Prostate gland (tissue), 2 donors: Measurements from ENCODE around the gene FAM3B. TPM values are rescaled to one million over a fixed set of nuclear protein-coding genes. Genes with fewer than 3 reads are reported as not detected.
"Not testable (repeated sequence)": the region's sequence is repeated elsewhere in the genome, so short reads cannot be mapped to it uniquely, and the experiment has no call there.

Experiments used
- DNase-seq: peaks from one replicate; pipeline ENCODE4 v3.0.0-alpha.2; 2019; ENCODE audit warnings: low spot score
- H3K27ac ChIP-seq, 2 donors: fragments of 200-600 bp; sonication (generic); 2 replicates each; pipeline ENCODE4 v1.5.1; 2017 to 2019
- H3K27me3 ChIP-seq: fragments of 200-600 bp; sonication (generic); replicated peaks from 2 replicates; pipeline ENCODE4 v1.5.1; 2019; ENCODE audit not compliant: insufficient read depth
- H3K36me3 ChIP-seq, 2 donors: fragments of 200-600 bp; sonication (generic); 1 replicate in 1 of 2; 2 replicates in 1 of 2; pipeline versions ENCODE4 v1.5.1 to v1.8.1; 2017 to 2019
- H3K4me1 ChIP-seq: fragments of 200-600 bp; sonication (generic); replicated peaks from 2 replicates; pipeline ENCODE4 v1.5.1; 2019
- H3K4me3 ChIP-seq, 2 donors: fragments of 200-600 bp; sonication (generic); 2 replicates each; pipeline ENCODE4 v1.5.1; 2017 to 2019
- H3K9me3 ChIP-seq: fragments of 200-600 bp; sonication (generic); 2 replicates; pipeline ENCODE4 v1.5.1; 2017
- CTCF ChIP-seq, 4 experiments: fragments of 200-600 bp in 2 of 4; fragments of 450-650 bp in 2 of 4; sonication (generic) in 2 of 4; IDR thresholded peaks; 1 replicate in 3 of 4; 2 replicates in 1 of 4; pipeline ENCODE4 v1.5.1; 2016 to 2019; ENCODE audit warnings: antibody characterized with exemption in 4 of 4, mild to moderate bottlenecking in 2 of 4, moderate library complexity in 2 of 4
- POLR2A ChIP-seq: fragments of 450-650 bp; IDR thresholded peaks from one replicate; pipeline ENCODE4 v1.6.1; 2016; ENCODE audit warnings: antibody characterized with exemption, mild to moderate bottlenecking
- POLR2AphosphoS5 ChIP-seq: sonication (generic); formaldehyde crosslinking; IDR thresholded peaks from one replicate; pipeline ENCODE4 v1.6.1; 2017; ENCODE audit warnings: antibody characterized with exemption
- WGBS: methylation state at CpG from one replicate; pipeline ENCODE4 v1.1.5; 2018; 5-methylcytosine and 5-hydroxymethylcytosine counted together
- intact Hi-C: fragments of 100-400 bp; cut with DNase I; formaldehyde crosslinking; loops from one replicate; pipeline ENCODE4 v1.14.2; 2022
- total RNA-seq, 2 donors: library from RNA; depleted of rRNA; stranded (reverse); fragments of >200 nt; gene quantifications; one replicate each; pipeline ENCODE4 v1.1.0, GENCODE V29; 2016

Gene FAM3B
- total RNA-seq, 2 donors from 2014 or later, result 19.4 to 63.6 TPM

DNA sequence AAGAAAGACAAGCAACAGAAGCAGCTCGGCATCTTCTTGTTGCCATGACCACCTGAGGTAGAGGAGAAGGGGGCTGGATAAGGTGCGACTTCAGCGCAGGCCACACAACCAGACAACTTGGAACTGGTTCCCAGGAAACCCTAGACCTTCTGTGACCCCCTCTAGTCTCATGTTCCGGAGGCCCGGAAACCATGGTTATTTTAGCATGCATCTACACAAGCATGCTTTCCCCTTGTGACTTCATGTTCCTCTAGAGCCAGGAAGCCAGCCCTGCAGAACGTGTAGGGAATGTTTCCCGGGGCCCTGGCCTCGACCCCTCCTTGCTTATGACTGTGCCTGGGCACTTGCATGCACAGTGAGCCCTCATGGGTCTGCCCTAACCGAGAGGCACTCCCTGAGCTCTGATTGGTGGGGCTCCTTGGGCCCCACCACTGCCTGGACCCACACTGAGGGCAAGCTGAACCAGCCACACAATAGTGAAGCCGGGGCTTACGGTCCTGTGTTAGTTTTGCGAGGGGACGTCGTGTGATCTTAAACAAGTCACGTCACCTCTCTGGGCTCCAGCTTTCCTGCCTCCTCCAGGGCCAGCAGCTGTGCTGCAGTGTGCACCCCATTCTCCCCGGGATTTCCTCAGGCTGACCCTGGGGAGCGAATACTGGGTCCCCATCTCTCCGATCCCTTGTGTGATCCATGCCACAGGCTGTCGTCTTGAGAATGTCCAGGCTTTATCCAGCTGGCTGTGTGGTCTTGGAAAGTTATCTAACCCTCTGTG, 33.2 kb downstream of the FAM3B start:
- TF ChIP-seq CTCF (IDR thresholded peaks at IDR 0.05) (no peak), POLR2A (no peak), POLR2AphosphoS5 (no peak)
- no peak for DNase-seq
- Histone ChIP-seq H3K9me3 (no peaks in the 10 kb centered on the region), H3K27ac (no peak overlapping the region), H3K27me3 (no peaks in the 10 kb centered on the region), H3K4me1 (peaks cover 10% of the 10 kb centered on the region), H3K36me3 (no peaks in the 10 kb centered on the region), H3K4me3 (no peak overlapping the region)
- WGBS, result 81% methylated on average over 18 of the region's 19 CpGs
- intact Hi-C loops, result no loop called here

DNA sequence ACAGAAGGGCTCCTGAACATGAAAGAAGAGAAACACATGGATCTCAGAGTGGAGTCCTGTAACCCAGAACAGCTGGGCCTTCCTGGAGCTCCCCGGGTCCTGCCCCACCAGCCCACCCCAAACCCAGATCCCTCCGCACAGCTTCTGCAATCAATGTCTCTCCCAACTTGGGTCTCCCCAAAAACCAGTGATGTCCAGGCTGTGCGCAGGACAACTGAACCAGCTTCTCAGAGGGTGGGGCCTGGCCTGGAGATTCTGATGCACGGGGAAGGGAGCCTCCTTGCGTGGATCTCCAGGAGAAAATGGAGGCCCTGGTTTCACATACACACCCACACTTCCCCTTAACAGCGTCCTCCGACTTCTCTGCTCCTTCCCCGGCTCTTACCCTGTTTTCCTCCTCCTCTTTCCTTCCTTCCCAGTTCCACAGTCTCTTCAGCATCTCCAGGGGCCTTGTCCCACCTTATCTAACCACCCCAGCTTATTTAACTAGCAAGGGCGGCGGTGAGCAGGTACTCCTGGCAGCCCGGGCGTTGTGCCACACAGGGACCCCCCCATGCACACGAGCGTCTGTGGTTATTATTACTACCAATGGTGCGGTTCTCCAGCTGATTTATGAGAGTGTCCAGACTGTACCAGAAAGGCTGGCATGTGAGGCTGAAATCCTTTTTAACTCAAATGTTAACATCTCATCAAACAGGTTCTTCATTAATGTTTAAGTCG, 34.0 kb downstream of the FAM3B start:
- Histone ChIP-seq H3K27ac (peak overlapping the region; percentile 23 to 44), H3K36me3 (no peaks in the 10 kb centered on the region), H3K27me3 (no peaks in the 10 kb centered on the region), H3K4me3 (no peak overlapping the region), H3K4me1 (peaks cover 7% of the 10 kb centered on the region), H3K9me3 (no peaks in the 10 kb centered on the region)
- TF ChIP-seq POLR2AphosphoS5 (peak; percentile 50), POLR2A (no peak)
- intact Hi-C loops, result no loop called here
- WGBS, result 58% methylated on average over 16 of the region's 16 CpGs
- no peak for DNase-seq

DNA sequence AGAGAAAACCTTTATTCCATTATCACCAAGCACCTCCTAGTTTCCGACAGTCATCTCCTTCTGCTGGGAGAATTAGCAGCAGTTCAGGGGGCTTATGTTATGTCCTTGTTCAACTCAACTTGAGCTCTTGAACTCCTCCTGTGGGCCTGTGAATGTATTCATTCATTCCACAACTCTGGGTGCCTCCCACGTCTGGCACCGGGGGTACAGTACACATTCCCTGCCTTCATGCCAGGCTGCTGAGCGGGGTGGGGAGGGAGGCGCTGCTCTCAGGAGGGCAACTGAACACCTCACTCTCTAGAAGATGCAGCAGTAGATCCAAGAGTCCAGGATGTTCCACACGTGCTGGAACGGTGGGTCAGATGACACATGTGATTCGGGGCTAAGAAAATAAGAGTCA, 40.9 kb downstream of the FAM3B start:
- intact Hi-C loops, result no loop called here

GRCh38 chr21:41358193-41359166, 41.9 kb downstream of the FAM3B start:
- H3K36me3 ChIP-seq, result no peaks in the 10 kb centered on the region
- no peak for TF ChIP-seq CTCF (IDR thresholded peaks at IDR 0.05)
- no peak for TF ChIP-seq POLR2A
- TF ChIP-seq POLR2AphosphoS5, result no peak
- intact Hi-C loops, result no loop called here
- no peak overlapping the region for H3K27ac ChIP-seq
- H3K27me3 ChIP-seq, result no peaks in the 10 kb centered on the region
- no peak overlapping the region for H3K4me3 ChIP-seq
- H3K4me1 ChIP-seq, result no peaks in the 10 kb centered on the region
- H3K9me3 ChIP-seq, result no peaks in the 10 kb centered on the region
- DNase-seq, result no peak
- WGBS, result 86% methylated on average over 9 of the region's 9 CpGs

More for the DNA sequence above, 40.9 kb downstream of the FAM3B start:
- H3K27me3 ChIP-seq, result no peaks in the 10 kb centered on the region
- no peak overlapping the region for H3K4me3 ChIP-seq
- no peaks in the 10 kb centered on the region for H3K9me3 ChIP-seq
- WGBS, result 67% methylated on average over 7 of the region's 8 CpGs
- TF ChIP-seq POLR2AphosphoS5, result no peak
- no peak for TF ChIP-seq CTCF (IDR thresholded peaks at IDR 0.05)
- TF ChIP-seq POLR2A, result no peak
- no peaks in the 10 kb centered on the region for H3K36me3 ChIP-seq
- no peak for DNase-seq
- no peak overlapping the region for H3K27ac ChIP-seq
- H3K4me1 ChIP-seq, result no peaks in the 10 kb centered on the region

DNA sequence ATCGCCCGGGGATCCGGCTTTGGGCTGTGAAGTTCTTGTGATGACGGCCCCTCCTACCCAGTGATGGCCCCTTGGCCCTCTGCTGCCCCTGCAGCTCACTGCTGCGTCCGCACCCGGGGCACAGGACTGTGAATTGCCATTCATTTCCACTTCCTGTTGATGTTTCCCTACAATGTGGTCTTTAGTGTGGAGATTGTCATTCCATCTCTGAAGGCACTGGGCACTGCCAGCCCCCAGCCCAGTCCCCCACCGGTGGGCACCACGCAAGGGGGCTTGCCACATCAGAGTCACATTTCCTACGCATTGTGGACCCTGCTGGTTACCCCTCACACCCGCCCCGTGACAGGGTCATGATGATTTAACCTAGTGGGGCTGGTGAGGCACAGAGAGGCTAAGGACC, 42.7 kb downstream of the FAM3B start:
- H3K4me3 ChIP-seq, result no peak overlapping the region
- WGBS, result 90% methylated on average over 12 of the region's 12 CpGs
- no peak overlapping the region for H3K27ac ChIP-seq
- TF ChIP-seq CTCF (IDR thresholded peaks at IDR 0.05), result no peak
- no peaks in the 10 kb centered on the region for H3K27me3 ChIP-seq
- no peaks in the 10 kb centered on the region for H3K4me1 ChIP-seq
- DNase-seq, result no peak
- no peaks in the 10 kb centered on the region for H3K36me3 ChIP-seq
- intact Hi-C loops, result no loop called here
- H3K9me3 ChIP-seq, result no peaks in the 10 kb centered on the region

DNA sequence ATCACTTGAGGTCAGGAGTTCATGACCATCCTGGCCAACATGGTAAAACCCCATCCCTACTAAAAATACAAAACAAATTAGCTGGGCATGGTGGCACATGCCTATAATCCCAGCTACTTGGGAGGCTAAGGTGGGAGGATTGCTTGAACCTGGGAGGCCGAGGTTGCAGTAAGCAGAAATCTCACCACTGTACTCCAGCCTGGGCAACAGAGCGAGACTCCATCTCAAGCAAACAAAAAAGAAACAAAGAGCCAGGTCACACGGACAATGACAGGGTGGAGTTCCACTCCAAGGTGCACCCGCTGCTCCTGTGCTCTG, 43.1 kb downstream of the FAM3B start:
- intact Hi-C loops, H3K4me1 ChIP-seq, DNase-seq, H3K4me3 ChIP-seq, H3K27me3 ChIP-seq, H3K9me3 ChIP-seq, H3K36me3 ChIP-seq: not testable (repeated sequence)
- H3K27ac ChIP-seq, result peak overlapping the region in 1 of 2 donors; percentile 8
- 73% methylated on average over 4 of the region's 4 CpGs for WGBS
